ENCODE results near the gene PKM. TPM values are rescaled to one million over a fixed set of nuclear protein-coding genes. Genes with fewer than 3 reads are reported as not detected.

PKM gene
- total RNA-seq, 1 donor from 2014 or later = 1,163 TPM

GRCh38 chr15:72265031-72265430 lies 34.0 kb upstream of the PKM start:
- H3K27ac ChIP-seq = no peak overlapping the region
- Mint-ChIP-seq H3K4me1 (no peaks in the 10 kb centered on the region), H3K4me3 (no peak overlapping the region), H3K9me3 (no peaks in the 10 kb centered on the region), H3K27ac (no peak overlapping the region), H3K27me3 (ENCODE audit: insufficient read depth, low read depth) (no peaks in the 10 kb centered on the region), H3K36me3 (peaks cover 34% of the 10 kb centered on the region)
- no peak overlapping the region for H3K9ac ChIP-seq
- no peaks in the 10 kb centered on the region for H3K79me2 ChIP-seq (ENCODE audit: low read depth)
- no peak overlapping the region for H3K4me2 ChIP-seq
- H3K27me3 ChIP-seq = no peaks in the 10 kb centered on the region
- no peaks in the 10 kb centered on the region for H3F3A ChIP-seq (ENCODE audit: low read depth)
- H4K20me1 ChIP-seq (ENCODE audit: low read depth) = peaks cover 8% of the 10 kb centered on the region
- no peaks in the 10 kb centered on the region for H3K4me1 ChIP-seq
- H3K9me3 ChIP-seq (ENCODE audit: low read depth) = no peaks in the 10 kb centered on the region
- no peak for TF ChIP-seq EZH2 (IDR thresholded peaks at IDR 0.05)
- no peak for TF ChIP-seq CTCF (IDR thresholded peaks at IDR 0.05)
- no peak for TF ChIP-seq EZH2phosphoT487 (IDR thresholded peaks at IDR 0.05)
- no peak for DNase-seq (ENCODE audit: low spot score)
- H3K4me3 ChIP-seq = no peak overlapping the region
- H2AFZ ChIP-seq (replicated peaks) = no peak overlapping the region
- peaks cover 5% of the 10 kb centered on the region for H3K36me3 ChIP-seq

GRCh38 chr15:72252663-72253299 lies 21.8 kb upstream of the PKM start:
- Histone ChIP-seq H4K20me1 (ENCODE audit: low read depth) (peaks cover 40% of the 10 kb centered on the region), H3K4me2 (no peak overlapping the region), H3K4me1 (no peaks in the 10 kb centered on the region), H3K4me3 (no peak overlapping the region), H2AFZ (replicated peaks) (no peak overlapping the region), H3K9me3 (ENCODE audit: low read depth) (no peaks in the 10 kb centered on the region), H3K27me3 (peaks cover 3% of the 10 kb centered on the region), H3K9ac (no peak overlapping the region), H3K36me3 (peaks cover 19% of the 10 kb centered on the region), H3F3A (ENCODE audit: low read depth) (no peaks in the 10 kb centered on the region), H3K27ac (no peak overlapping the region), H3K79me2 (ENCODE audit: low read depth) (no peaks in the 10 kb centered on the region)
- H3K27ac Mint-ChIP-seq = no peak overlapping the region
- peaks cover 2% of the 10 kb centered on the region for H3K27me3 Mint-ChIP-seq (ENCODE audit: insufficient read depth, low read depth)
- no peak for TF ChIP-seq CTCF (IDR thresholded peaks at IDR 0.05)
- TF ChIP-seq EZH2phosphoT487 (IDR thresholded peaks at IDR 0.05) = no peak
- TF ChIP-seq EZH2 (IDR thresholded peaks at IDR 0.05) = no peak
- no peak overlapping the region for H3K4me3 Mint-ChIP-seq
- H3K36me3 Mint-ChIP-seq = peaks cover 41% of the 10 kb centered on the region
- no peaks in the 10 kb centered on the region for H3K9me3 Mint-ChIP-seq
- no peaks in the 10 kb centered on the region for H3K4me1 Mint-ChIP-seq
- DNase-seq (ENCODE audit: low spot score) = no peak

- Histone ChIP-seq H3K27me3 (peaks cover 38% of the 10 kb centered on the region), H3K4me2 (no peak overlapping the region), H3K9ac (no peak overlapping the region), H3K36me3 (no peaks in the 10 kb centered on the region), H3K4me3 (no peak overlapping the region), H4K20me1 (ENCODE audit: low read depth) (peaks cover 72% of the 10 kb centered on the region), H3K9me3 (ENCODE audit: low read depth) (no peaks in the 10 kb centered on the region), H2AFZ (replicated peaks) (no peak overlapping the region), H3K27ac (no peak overlapping the region), H3K79me2 (ENCODE audit: low read depth) (no peaks in the 10 kb centered on the region), H3F3A (ENCODE audit: low read depth) (peaks cover 16% of the 10 kb centered on the region), H3K4me1 (peaks cover 7% of the 10 kb centered on the region)
- H3K4me1 Mint-ChIP-seq = peaks cover 3% of the 10 kb centered on the region
- H3K36me3 Mint-ChIP-seq = peaks cover 43% of the 10 kb centered on the region
- no peak for DNase-seq (ENCODE audit: low spot score)
- TF ChIP-seq CTCF (IDR thresholded peaks at IDR 0.05) (no peak), EZH2 (IDR thresholded peaks at IDR 0.05) (no peak), EZH2phosphoT487 (IDR thresholded peaks at IDR 0.05) (no peak)
- peaks cover under 1% of the 10 kb centered on the region for H3K27me3 Mint-ChIP-seq (ENCODE audit: insufficient read depth, low read depth)
- no peak overlapping the region for H3K4me3 Mint-ChIP-seq
- H3K9me3 Mint-ChIP-seq = no peaks in the 10 kb centered on the region
- no peak overlapping the region for H3K27ac Mint-ChIP-seq
Observed at GRCh38 chr15:72249142-72249810, 18.3 kb upstream of the PKM start.
